Epidermal melanocyte (primary cell): Measurements from ENCODE around the gene ELP2.
A peak's percentile ranks its signal among the peaks of the same experiment; 100 is the strongest.
"Not testable (repeated sequence)": the region's sequence is repeated elsewhere in the genome, so short reads cannot be mapped to it uniquely, and the experiment has no call there.

Experiments
- DNase-seq: peaks from one replicate; pipeline ENCODE4 v3.0.0; 2011; ENCODE audit warnings: low spot score; ENCODE audit not compliant: insufficient read length

The ELP2 gene

DNA sequence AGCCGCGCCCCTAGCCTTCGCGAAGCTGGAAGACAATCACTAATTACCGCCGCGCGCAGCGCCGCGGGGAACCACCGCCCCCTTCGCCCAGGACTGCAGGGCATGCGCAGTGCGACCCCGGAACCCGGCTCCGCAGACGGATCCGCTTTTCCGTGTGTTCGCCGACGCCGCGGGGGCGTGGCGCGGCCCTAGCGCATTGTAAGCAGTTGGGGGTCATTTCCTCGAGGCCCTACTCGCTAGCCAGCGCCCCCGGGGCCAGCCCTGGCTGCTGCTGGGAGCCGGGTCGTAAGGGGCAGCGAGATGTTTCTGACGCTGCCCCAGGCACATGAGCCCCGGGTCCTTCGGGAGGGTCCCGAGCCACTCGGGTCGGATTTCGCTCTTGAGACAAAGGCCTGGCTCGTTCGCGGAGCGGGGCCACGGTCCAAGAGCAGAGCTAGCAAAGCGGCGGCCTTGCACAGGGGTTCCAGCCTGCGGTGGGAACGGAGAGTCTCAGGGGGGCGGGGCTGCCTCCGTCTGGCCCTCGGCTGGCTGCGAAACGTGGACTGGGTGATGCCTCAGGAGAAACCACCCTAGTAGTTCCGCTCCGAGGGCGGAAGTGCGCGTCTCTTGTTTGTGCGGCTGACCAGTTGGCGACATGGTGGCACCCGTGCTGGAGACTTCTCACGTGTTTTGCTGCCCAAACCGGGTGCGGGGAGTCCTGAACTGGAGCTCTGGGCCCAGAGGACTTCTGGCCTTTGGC is at the start of gene ELP2, which contains the start of gene SLC39A6:
TSS of gene ELP2 (plus strand) at position 600 of the 739 bp plus-strand sequence. CDS start at position 635, 35 bp downstream.
TSS of gene SLC39A6 (minus strand) at position 41 of the 739 bp plus-strand sequence. CDS start 2,333 bp downstream, outside the sequence.
- peak; percentile 92 for DNase-seq

- not testable (repeated sequence) for DNase-seq
Observed at GRCh38 chr18:36081118-36081517, 48.6 kb upstream of the ELP2 start.

DNA sequence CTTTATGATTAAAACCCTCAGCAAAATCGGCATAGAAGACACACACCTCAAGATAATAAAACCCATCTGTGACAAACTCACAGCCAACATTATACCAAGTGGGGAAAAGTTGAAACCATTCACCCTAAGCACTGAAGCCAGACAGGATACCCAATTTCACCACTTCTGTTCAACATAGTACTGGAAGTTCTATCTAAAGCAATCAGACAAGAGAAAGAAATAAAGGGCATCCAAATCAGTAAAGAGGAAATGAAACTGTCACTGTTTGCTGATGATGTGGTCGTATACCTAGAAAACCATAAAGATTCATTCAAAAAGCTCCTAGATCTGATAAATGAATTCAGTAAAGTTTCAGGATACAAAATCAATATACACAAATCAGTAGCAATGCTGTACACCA is 46.0 kb upstream of the ELP2 start:
- no peak for DNase-seq

GRCh38 chr18:36085195-36085594 is 44.5 kb upstream of the ELP2 start:
- DNase-seq: no peak

DNA sequence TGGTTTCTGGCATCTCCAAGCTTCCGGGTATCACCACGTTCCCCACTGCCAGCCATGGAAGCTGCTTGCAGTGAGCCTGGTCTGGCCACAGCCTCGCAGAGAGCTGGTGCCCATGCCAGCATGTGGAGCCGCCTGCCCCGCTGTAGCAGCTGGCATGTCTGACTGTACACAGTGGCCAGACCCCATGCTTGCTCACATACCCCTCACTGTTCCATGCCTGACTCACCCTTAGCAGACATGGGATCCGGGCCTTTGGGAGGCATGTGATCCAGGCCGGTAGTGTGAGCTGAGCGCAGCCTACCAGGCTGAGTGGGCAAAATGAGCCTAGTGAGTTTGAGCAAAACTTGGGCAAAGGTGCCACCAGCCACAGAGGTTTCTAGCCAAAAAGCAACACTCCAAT is 43.5 kb upstream of the ELP2 start:
- no peak for DNase-seq

DNA sequence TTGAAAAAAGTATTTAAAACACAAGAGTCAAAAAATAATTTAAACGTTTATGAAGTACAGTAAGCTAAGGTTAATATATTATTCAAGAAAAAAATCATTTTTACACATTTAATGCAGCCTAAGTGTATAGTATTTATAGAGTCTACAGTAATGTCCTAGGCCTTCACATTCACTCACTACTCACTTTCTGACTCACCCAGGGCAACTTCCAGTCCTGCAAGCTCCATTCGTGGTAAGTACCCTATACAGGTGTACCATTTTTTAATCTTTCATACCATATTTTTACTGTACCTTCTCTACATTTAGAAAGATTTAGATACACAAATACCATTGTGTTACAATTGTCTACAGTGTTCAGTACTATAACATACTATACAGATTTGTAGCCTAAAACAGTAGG is 41.4 kb upstream of the ELP2 start:
- no peak for DNase-seq

DNA sequence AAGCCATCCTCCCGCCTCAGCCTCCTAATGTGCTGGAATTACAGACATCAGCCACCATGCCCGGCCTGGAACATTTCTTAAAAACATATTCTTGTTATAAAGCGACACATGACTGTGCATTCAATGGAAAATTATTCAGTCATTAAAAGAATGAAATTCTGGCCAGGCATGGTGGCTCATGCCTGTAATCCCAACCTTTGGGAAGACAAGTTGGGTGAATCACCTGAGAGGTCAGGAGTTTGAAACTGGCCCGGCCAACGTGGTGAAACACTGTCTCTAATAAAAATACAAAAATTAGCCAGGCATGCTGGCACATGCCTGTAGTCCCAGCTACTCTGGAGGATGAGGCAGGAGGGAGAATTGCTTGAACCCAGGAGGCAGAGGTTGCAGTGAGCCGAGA is 40.7 kb upstream of the ELP2 start:
- no peak for DNase-seq

- not testable (repeated sequence) for DNase-seq
Observed at GRCh38 chr18:36092116-36092515, 37.6 kb upstream of the ELP2 start.

DNA sequence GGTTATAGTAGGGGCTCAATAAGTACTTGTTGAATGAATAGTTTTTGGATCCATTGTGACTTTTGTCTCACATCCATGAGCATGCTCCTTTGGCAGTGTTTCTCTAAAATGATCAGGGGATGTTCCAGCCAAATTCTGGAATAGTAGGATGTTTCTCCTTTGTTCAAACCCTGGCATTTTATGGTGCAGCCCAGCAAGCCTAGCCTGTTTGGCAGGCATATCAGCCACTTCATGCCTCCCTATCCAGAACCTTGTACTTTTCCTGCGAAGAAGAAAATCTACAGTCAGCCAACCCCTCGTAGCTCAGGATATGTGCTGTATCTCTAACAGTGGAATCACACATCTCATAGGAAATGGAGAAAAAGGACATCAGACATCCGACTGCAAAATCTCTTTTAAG is 35.3 kb upstream of the ELP2 start:
- DNase-seq: no peak

DNA sequence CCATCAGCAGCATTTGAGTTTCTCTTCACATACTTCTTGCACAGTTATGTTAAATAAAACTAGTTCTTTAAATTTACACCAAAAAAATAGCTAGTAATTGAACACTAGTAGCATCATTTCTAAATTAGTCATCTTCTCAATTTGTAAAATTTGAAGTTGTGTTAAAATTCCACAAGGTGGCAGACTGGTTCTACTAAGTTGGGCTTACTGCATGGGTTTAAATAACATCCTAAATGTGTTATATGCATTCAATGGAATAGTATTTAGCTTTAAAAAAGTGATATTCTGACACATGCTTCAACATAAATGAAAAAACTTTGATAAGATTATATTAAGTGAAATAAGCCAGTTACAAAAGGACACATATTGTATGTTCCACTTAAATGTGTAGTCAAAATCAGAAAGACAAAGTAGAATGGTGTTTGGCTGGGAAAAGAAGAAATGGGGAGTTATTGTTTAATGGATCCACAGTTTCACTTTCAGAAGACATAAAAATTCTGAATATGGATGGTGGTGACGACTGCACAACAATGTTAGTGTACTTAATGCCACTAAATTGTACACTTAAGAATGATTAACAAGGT is 33.7 kb upstream of the ELP2 start:
- peak; percentile 40 for DNase-seq

DNA sequence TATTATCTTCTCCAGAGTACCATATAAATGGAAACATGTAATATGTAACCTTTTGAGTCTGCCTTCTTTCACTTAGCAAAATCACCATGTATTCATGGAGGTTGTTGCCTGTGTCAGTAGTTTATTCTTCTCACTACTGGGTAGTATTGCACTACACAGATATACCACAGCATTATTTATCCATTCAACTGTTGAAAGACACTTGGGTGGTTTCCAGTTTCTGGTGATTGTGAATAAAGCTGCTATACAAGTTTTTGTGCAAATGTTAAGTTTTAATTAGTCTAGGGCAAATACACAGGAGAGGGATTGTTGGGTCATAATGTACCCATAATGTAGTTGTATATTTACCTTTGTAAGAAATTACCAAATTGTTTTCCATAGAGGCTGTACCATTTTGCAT is 32.7 kb upstream of the ELP2 start:
- DNase-seq: no peak

- DNase-seq: no peak
Observed at GRCh38 chr18:36099311-36099710, 30.4 kb upstream of the ELP2 start.

DNA sequence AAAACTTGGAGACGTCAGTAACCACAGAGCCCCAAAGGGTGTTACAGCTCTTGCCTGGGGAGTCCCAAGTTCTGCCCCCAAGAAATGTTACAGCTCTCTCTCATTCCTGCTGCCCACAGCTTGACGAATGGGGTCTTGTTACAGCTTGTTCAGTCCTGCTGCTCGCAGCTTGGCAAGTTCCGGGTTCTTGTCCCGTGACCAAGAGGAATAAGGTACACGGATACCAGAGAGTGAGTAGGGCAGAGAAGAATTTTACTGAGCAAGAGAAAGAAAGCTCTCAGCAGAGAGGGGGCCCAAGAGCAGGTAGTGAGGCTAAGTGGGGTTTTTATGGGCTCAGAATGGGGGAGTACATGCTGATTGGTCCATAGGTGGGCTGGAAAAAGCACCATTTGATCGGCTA is 27.8 kb upstream of the ELP2 start:
- DNase-seq: no peak

- no peak for DNase-seq
Observed at GRCh38 chr18:36104749-36105148, 24.9 kb upstream of the ELP2 start.

DNA sequence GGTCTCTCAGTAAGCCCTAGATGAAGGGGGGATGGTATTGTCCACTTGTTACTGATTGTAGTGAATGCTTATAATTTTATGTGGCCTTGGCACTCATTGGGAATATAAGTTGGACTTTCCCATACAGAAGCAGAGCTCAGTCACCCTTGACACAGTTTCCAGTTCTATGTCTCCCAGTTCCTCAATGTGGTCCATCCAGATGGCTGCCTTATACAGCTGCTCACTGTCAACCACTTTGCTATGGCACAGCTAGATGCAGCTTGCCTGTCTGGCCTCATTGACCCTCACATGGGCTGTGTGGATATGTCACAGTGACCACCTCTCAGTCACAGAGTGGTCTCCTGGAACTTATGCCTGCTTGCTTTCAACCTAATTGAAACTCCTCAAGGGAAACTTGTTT is 22.2 kb upstream of the ELP2 start:
- no peak for DNase-seq

- no peak for DNase-seq
Observed at GRCh38 chr18:36108196-36108595, 21.5 kb upstream of the ELP2 start.

DNA sequence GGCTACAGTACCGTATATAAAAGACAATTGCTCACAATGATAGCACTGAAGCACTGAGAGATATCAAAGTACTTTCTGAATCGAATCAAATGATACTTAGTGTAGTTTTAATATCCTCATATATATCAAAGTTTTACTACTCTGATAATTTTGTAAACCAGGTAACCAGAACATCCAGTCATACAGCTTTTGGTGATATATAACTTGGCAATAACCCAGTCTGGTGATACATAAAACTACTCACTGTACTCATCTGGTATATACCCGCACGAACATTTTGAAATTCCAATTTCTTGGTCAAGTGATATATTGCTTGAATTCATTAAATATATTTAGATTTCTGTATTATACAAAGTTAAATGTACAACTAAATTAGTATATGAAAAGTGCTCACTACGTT is 21.1 kb upstream of the ELP2 start:
- DNase-seq: no peak

GRCh38 chr18:36109737-36110136 is 20.0 kb upstream of the ELP2 start:
- no peak for DNase-seq

DNA sequence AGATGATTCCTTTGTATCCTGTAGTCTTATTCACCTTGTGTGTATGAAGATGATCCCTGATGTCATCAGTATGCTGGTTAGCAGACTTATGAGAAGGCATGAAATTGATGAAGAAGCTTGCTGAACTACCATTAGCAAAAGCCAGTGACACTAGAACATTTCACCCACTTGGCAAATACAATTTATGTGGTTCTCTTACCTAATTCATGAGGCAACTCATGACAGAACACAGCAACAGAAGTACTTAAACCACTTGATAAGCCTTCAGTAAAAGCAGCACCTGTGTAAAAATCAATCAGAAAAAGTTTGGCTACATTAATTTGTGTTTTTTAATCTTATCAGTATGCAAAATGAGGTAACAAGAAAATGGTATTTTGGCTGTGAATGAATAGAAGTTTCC is 17.4 kb upstream of the ELP2 start:
- no peak for DNase-seq

- no peak for DNase-seq
Observed at GRCh38 chr18:36114251-36114650, 15.4 kb upstream of the ELP2 start.

DNA sequence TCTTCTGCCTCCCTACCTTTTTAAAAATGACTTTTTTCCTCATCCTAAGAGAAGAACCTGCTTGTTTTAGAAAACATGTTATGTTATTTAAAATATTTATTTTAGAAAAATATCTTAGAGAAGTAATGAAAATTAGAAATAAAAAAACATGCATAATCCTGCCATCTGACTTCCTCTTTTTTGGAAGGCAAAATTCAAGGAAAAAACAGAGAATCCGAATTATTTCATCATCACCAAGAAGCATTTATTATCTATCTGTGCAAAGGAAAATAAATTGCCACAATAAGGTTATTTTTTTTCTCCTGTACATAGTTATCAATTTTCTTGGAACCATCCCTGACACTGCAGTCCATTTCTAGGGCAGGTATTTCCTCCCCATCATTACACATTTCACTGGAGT is 15.0 kb upstream of the ELP2 start:
- DNase-seq: no peak

DNA sequence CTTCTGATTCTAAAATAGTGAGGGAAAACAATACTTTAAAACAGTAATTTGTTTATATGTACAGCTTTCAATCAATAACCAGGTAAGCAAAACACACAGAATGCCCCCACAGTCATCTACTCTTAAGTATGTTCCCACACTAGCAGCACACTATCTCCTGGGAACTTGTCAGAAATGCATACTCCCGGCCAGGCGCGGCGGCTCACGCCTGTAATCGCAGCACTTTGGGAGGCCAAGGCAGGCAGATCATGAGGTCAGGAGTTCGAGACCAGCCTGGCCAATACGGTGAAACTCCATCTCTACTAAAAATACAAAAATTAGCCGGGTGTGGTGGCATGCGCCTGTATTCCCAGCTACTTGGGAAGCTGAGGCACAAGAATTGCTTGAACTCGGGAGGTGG is 12.9 kb upstream of the ELP2 start:
- DNase-seq: not testable (repeated sequence)

DNA sequence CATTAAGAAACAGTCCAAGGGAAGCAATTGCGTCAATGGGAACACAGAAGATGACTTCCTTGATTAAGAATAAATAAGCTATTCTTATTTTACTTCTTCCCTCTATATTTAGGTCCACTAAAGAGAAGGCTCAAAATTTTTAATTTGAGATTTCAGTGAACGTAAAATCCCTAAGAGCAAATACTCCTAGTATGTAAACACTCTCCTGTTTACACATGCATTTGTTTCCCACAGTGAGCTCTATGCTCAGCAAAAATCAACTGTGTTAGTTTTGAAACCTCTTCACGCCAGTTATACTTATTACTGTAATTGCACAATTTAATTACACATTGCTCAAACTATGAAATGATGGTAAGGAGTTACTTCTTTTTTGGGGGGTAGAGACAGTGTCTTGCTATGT is 9.4 kb upstream of the ELP2 start:
- DNase-seq: no peak
